Spleen (tissue), 3 donors: Measurements from ENCODE around the gene TRMT1.

Experiments
- POLR2A ChIP-seq, 3 donors: fragments of 450-650 bp; IDR thresholded peaks; one replicate each; pipeline ENCODE4 v1.5.1; 2017; ENCODE audit warnings: antibody characterized with exemption in 3 of 3, mild to moderate bottlenecking in 1 of 3
- POLR2AphosphoS5 ChIP-seq, 3 donors: sonication (generic); formaldehyde crosslinking; IDR thresholded peaks; one replicate each; pipeline ENCODE4 v1.5.1; 2017; ENCODE audit warnings: antibody characterized with exemption in 3 of 3

- TF ChIP-seq POLR2AphosphoS5 (IDR thresholded peaks at IDR 0.05) (no peak), POLR2A (IDR thresholded peaks at IDR 0.05) (no peak)
Measured at GRCh38 chr19:13092606-13093235, 23.8 kb downstream of the TRMT1 start.
